Measurements from ENCODE around the gene GCNT2.
"Not testable (repeated sequence)": the region's sequence is repeated elsewhere in the genome, so short reads cannot be mapped to it uniquely, and the experiment has no call there.

The GCNT2 gene

DNA sequence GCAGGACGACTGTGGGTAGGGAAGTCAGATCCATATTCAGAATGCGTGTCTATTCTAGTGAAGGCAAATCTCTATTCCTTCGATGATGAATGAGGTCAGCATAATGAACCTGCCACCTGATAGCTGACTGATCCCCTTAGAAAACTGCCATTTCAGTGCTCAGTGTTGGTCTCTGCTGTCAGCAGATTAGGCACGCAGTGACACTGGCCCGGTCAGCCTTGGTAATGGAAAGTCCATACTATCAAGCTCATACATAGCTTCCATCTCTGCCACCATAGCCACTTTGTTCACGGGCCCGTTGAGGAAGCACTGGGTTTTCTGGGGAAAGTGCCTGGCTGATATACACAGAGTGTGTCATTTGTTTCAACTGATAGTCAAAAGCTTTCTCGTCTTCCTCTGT lies 119.3 kb downstream of the GCNT2 start:
- H3K4me3 ChIP-seq (ENCODE audit: insufficient read depth, low read depth, low read length, poor library complexity, severe bottlenecking) = no peak overlapping the region
- no peaks in the 10 kb centered on the region for H3K27me3 ChIP-seq (replicated peaks; ENCODE audit: control insufficient read depth, insufficient read depth, low read length, poor library complexity, severe bottlenecking)
- no peaks in the 10 kb centered on the region for H3K36me3 ChIP-seq (ENCODE audit: control insufficient read depth, insufficient read depth, low read length)
- H3K4me1 ChIP-seq (ENCODE audit: control insufficient read depth, insufficient read depth, low read length, poor library complexity, severe bottlenecking) = no peaks in the 10 kb centered on the region
- H3K27ac ChIP-seq (ENCODE audit: insufficient read depth, low read length, poor library complexity, severe bottlenecking) = no peak overlapping the region
- DNase-seq = no peak
- H3K9me3 ChIP-seq (ENCODE audit: control insufficient read depth, low read length) = no peaks in the 10 kb centered on the region

DNA sequence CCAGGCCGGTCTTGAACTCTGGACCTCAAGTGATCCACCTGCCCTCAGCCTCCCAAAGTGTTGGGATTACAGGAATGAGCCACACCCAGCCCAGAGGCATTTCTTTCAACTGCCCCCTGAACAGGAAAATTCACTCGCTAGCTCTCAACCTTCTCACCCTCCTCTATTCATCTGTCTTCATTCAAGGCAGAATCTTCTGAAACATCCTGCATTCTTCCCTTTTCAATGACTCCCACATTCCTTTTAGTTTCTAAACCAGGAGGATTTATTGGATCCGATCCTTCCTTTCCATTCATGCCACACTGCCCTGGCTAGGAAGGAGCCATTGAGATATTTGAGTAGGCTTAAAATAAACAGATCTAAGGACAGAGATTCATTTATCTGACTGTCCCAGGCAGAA lies 120.4 kb downstream of the GCNT2 start:
- H3K27ac ChIP-seq (ENCODE audit: insufficient read depth, low read length, poor library complexity, severe bottlenecking) = no peak overlapping the region
- H3K4me3 ChIP-seq (ENCODE audit: insufficient read depth, low read depth, low read length, poor library complexity, severe bottlenecking) = no peak overlapping the region
- no peaks in the 10 kb centered on the region for H3K27me3 ChIP-seq (replicated peaks; ENCODE audit: control insufficient read depth, insufficient read depth, low read length, poor library complexity, severe bottlenecking)
- no peak for DNase-seq
- H3K9me3 ChIP-seq (ENCODE audit: control insufficient read depth, low read length) = no peaks in the 10 kb centered on the region
- H3K36me3 ChIP-seq (ENCODE audit: control insufficient read depth, insufficient read depth, low read length) = no peaks in the 10 kb centered on the region
- no peaks in the 10 kb centered on the region for H3K4me1 ChIP-seq (ENCODE audit: control insufficient read depth, insufficient read depth, low read length, poor library complexity, severe bottlenecking)

DNA sequence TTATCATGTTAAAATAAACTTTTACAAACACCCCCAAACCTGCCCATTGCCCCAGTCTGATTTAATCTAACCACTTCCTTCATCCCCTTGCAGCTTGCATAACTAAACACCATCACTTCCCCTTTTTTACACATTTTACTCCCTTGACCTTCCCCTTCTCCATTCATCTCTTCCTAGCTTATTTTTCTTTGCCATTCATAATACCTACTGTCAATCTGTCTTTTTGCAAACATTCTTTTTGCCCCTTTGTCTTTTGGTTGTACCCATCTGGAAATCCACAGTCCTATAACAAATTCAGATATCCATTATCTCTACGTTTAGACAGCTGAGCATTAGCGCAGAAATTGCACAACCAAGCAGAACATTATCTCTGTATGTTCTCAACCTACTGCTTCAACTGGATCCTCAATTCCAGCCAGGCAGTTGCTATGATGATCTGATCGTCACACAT lies 122.1 kb downstream of the GCNT2 start:
- H3K9me3 ChIP-seq (ENCODE audit: control insufficient read depth, low read length) = no peaks in the 10 kb centered on the region
- H3K4me3 ChIP-seq (ENCODE audit: insufficient read depth, low read depth, low read length, poor library complexity, severe bottlenecking) = no peak overlapping the region
- no peak overlapping the region for H3K27ac ChIP-seq (ENCODE audit: insufficient read depth, low read length, poor library complexity, severe bottlenecking)
- DNase-seq = no peak
- no peaks in the 10 kb centered on the region for H3K4me1 ChIP-seq (ENCODE audit: control insufficient read depth, insufficient read depth, low read length, poor library complexity, severe bottlenecking)
- H3K36me3 ChIP-seq (ENCODE audit: control insufficient read depth, insufficient read depth, low read length) = no peaks in the 10 kb centered on the region
- H3K27me3 ChIP-seq (replicated peaks; ENCODE audit: control insufficient read depth, insufficient read depth, low read length, poor library complexity, severe bottlenecking) = no peaks in the 10 kb centered on the region

DNA sequence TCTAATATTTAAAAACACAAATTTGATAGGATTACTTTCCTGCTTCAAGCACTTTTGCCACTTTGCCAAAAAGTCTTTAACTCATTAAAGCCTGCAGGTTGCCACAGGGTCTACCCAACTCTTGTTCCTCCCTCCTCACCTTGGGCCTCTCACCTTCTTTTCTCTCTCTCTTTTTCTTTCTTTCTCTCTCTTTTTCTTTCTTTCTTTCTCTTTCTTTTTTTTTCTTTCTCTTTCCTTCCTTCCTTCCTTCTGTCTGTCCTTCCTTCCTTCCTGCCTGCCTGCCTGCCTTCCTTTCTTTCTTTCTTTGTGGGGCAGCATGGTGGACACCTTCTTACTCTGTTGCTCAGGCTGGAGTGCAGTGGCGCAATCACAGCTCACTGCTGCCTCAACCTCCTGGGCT lies 123.1 kb downstream of the GCNT2 start:
- no peaks in the 10 kb centered on the region for H3K27me3 ChIP-seq (replicated peaks; ENCODE audit: control insufficient read depth, insufficient read depth, low read length, poor library complexity, severe bottlenecking)
- H3K36me3 ChIP-seq (ENCODE audit: control insufficient read depth, insufficient read depth, low read length) = no peaks in the 10 kb centered on the region
- no peak overlapping the region for H3K27ac ChIP-seq (ENCODE audit: insufficient read depth, low read length, poor library complexity, severe bottlenecking)
- no peaks in the 10 kb centered on the region for H3K4me1 ChIP-seq (ENCODE audit: control insufficient read depth, insufficient read depth, low read length, poor library complexity, severe bottlenecking)
- no peak overlapping the region for H3K4me3 ChIP-seq (ENCODE audit: insufficient read depth, low read depth, low read length, poor library complexity, severe bottlenecking)
- no peak for DNase-seq
- H3K9me3 ChIP-seq (ENCODE audit: control insufficient read depth, low read length) = no peaks in the 10 kb centered on the region

DNA sequence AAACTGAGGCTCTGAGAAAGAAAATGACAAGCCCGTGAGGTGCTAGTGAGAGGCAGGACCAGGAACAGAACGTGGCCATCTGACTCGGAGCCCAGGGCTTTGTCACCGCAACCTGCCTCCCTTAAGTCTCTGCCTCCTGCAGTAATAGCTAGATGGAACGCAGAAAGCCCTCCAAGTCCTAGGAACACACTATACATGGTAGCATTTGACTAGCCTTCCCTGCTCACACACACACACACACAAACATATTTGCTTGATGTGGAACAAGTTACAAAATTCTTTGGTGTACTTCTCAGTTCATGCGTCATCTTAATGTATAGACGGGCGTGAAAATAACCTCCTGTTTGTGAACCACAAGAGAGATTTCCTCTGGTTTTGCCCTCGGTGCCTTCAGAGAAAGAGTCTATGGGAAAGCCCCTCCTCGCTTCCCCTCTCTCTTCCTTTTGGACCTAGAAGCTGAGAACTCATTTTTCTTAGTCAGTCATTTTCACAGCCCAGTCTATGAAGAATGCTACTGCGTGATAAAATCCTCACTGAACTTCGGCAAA lies 134.4 kb downstream of the GCNT2 start:
- H3K27ac ChIP-seq (ENCODE audit: insufficient read depth, low read length, poor library complexity, severe bottlenecking) = no peak overlapping the region

DNA sequence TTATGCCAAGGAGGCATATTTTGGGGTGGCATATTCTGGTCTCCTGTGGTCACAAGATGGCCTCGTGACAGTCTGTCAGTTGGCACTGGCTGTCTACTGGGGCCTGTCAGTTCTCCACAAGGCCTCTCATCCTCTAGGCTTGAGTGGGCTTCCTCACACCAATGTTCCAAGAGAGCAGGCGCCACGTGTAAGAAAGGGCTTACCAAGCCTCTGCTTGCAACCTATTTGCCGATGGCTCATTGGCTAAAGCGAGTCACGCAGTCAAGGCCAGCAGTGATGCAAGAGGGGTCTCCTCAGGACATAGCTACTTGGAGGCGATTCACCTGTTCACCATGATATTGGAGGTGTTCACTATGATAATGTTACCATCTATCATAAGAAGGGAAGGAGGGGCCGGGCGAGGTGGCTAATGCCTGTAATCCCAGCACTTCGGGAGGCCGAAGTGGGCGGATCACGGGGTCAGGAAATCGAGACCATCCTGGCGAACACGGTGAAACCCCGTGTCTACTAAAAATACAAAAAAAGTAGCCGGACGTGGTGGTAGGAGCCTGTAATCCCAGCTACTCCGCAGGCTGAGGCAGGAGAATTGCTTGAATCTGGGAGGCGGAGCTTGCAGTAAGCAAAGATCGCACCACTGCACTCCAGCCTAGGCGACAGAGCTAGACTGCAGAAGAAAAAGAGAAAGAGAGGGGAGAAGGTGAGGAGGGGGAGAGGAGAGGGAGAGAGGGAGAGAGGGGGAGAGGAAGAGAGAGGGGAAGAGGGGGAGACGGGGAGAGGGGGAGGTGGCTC lies 138.0 kb downstream of the GCNT2 start:
- no peaks in the 10 kb centered on the region for H3K27me3 ChIP-seq (replicated peaks; ENCODE audit: control insufficient read depth, insufficient read depth, low read length, poor library complexity, severe bottlenecking)
- DNase-seq = no peak
- no peak overlapping the region for H3K4me3 ChIP-seq (ENCODE audit: insufficient read depth, low read depth, low read length, poor library complexity, severe bottlenecking)

More for the DNA sequence above, 134.4 kb downstream of the GCNT2 start:
- H3K27me3 ChIP-seq (replicated peaks; ENCODE audit: control insufficient read depth, insufficient read depth, low read length, poor library complexity, severe bottlenecking) = no peaks in the 10 kb centered on the region
- no peak for DNase-seq
- H3K9me3 ChIP-seq (ENCODE audit: control insufficient read depth, low read length) = no peaks in the 10 kb centered on the region
- no peaks in the 10 kb centered on the region for H3K36me3 ChIP-seq (ENCODE audit: control insufficient read depth, insufficient read depth, low read length)
- H3K4me3 ChIP-seq (ENCODE audit: insufficient read depth, low read depth, low read length, poor library complexity, severe bottlenecking) = no peak overlapping the region
- peaks cover 4% of the 10 kb centered on the region for H3K4me1 ChIP-seq (ENCODE audit: control insufficient read depth, insufficient read depth, low read length, poor library complexity, severe bottlenecking)

DNA sequence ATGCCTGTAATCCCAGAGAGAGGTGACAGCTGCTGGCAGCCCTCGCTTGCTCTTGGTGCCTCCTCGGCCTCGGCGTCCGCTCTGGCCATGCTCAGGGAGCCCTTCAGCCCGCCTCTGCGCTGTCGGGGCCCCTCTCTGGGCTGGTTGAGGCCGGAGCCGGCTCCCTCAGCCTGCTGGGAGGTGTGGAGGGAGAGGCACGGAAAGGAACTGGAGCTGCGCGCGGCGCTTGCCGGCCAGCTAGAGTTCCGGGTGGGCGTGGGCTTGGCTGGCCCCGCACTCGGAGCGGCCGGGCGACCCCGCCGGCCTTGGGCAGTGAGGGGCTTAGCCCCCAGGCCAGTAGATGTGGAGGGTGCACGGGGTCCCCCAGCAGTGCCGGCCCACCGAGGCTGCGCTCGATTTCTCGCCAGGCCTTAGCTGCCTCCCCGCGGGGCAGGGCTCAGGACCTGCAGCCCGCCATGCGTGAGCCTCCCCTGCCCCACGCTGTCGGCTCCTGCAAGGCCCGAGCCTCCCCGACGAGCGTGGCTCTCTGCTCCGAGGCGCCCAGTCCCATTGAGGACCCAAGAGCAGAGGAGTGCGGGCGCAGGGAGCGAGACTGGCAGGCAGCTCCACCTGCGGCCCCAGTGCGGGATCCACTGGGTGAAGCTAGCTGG lies 138.7 kb downstream of the GCNT2 start:
- Histone ChIP-seq H3K27ac (ENCODE audit: insufficient read depth, low read length, poor library complexity, severe bottlenecking) (no peak overlapping the region), H3K4me3 (ENCODE audit: insufficient read depth, low read depth, low read length, poor library complexity, severe bottlenecking) (no peak overlapping the region), H3K9me3 (ENCODE audit: control insufficient read depth, low read length) (no peaks in the 10 kb centered on the region), H3K4me1 (ENCODE audit: control insufficient read depth, insufficient read depth, low read length, poor library complexity, severe bottlenecking) (peaks cover 4% of the 10 kb centered on the region), H3K36me3 (ENCODE audit: control insufficient read depth, insufficient read depth, low read length) (no peaks in the 10 kb centered on the region), H3K27me3 (replicated peaks; ENCODE audit: control insufficient read depth, insufficient read depth, low read length, poor library complexity, severe bottlenecking) (no peaks in the 10 kb centered on the region)
- DNase-seq = no peak

More for the DNA sequence above, 138.0 kb downstream of the GCNT2 start:
- Histone ChIP-seq H3K27ac (ENCODE audit: insufficient read depth, low read length, poor library complexity, severe bottlenecking) (no peak overlapping the region), H3K9me3 (ENCODE audit: control insufficient read depth, low read length) (no peaks in the 10 kb centered on the region), H3K36me3 (ENCODE audit: control insufficient read depth, insufficient read depth, low read length) (no peaks in the 10 kb centered on the region), H3K4me1 (ENCODE audit: control insufficient read depth, insufficient read depth, low read length, poor library complexity, severe bottlenecking) (peaks cover 4% of the 10 kb centered on the region)

DNA sequence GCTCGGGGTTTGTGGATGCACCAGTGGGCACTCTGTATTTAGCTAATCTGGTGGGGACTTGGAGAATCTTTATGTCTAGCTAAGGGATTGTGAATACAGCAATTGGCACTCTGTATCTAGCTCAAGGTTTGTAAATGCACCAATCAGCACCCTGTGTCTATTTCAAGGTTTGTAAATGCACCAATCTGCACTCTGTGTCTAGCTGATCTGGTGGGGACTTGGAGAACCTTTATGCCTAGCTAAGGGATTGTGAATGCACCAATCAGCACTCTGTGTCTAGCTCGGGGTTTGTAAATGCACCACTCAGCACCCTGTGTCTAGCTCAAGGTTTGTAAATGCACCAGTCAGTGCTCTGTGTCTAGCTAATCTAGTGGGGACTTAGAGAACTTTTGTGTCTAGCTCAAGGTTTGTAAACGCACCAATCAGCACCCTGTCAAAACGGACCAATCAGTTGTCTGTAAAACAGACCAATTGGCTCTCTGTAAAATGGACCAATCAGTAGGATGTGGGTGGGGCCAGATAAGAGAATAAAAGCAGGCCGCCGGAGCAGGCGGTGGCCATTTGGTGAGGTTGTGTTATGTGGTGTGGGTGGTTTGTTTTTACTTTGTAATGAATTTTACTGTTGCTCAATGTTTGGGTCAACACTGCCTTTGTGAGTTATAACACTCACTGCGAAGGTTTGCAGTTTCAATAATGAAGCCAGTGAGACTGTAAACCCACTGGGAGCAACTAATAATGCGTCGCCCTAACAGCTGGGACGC lies 139.5 kb downstream of the GCNT2 start:
- not testable (repeated sequence) for H3K36me3 ChIP-seq (ENCODE audit: control insufficient read depth, insufficient read depth, low read length); DNase-seq; H3K27me3 ChIP-seq (replicated peaks; ENCODE audit: control insufficient read depth, insufficient read depth, low read length, poor library complexity, severe bottlenecking); H3K9me3 ChIP-seq (ENCODE audit: control insufficient read depth, low read length); H3K4me3 ChIP-seq (ENCODE audit: insufficient read depth, low read depth, low read length, poor library complexity, severe bottlenecking); H3K4me1 ChIP-seq (ENCODE audit: control insufficient read depth, insufficient read depth, low read length, poor library complexity, severe bottlenecking); H3K27ac ChIP-seq (ENCODE audit: insufficient read depth, low read length, poor library complexity, severe bottlenecking)

DNA sequence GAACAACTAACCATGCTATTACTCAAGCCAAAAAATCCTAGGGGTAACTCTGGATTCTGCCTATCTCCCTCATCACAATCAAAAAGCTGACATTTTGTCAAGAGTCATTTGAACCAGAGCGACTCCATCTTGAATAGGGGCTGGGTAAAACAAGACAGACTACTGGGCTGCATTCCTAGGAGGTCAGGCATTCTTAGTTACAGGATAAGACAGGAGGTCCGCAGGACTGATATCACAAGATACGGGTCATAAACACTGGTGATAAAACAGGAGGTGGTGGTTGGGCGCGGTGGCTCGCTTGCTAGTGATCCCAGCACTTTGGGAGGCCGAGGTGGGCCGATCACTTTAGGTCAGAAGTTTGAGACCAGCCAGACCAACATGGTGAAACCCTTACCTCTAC lies 141.1 kb downstream of the GCNT2 start:
- Histone ChIP-seq H3K27ac (ENCODE audit: insufficient read depth, low read length, poor library complexity, severe bottlenecking) (no peak overlapping the region), H3K4me1 (ENCODE audit: control insufficient read depth, insufficient read depth, low read length, poor library complexity, severe bottlenecking) (no peaks in the 10 kb centered on the region), H3K9me3 (ENCODE audit: control insufficient read depth, low read length) (no peaks in the 10 kb centered on the region), H3K27me3 (replicated peaks; ENCODE audit: control insufficient read depth, insufficient read depth, low read length, poor library complexity, severe bottlenecking) (no peaks in the 10 kb centered on the region), H3K36me3 (ENCODE audit: control insufficient read depth, insufficient read depth, low read length) (no peaks in the 10 kb centered on the region), H3K4me3 (ENCODE audit: insufficient read depth, low read depth, low read length, poor library complexity, severe bottlenecking) (no peak overlapping the region)
- DNase-seq = no peak
